HCT116 (cell line): ENCODE data around the gene CD3E. TPM values are rescaled to one million over a fixed set of nuclear protein-coding genes. Genes with fewer than 3 reads are reported as not detected.

Source experiments
- ATAC-seq: fragments of 200-7000 bp; cut with Tn5 transposase; 2 replicates; pipeline ENCODE4 v1.9.1; 2020; ENCODE audit warnings: mild to moderate bottlenecking, moderate library complexity
- BruUV-seq: library from RNA; stranded (reverse); fragments of 400-500 nt; replicated peaks from 2 replicates; lab custom pipeline; 2021; lab: Mats Ljungman, UMichigan
- CTCF ChIA-PET: fragments of 300-600 bp; sonication (Branson Sonifier 250); formaldehyde crosslinking; loops from one replicate; lab custom pipeline; 2021; ENCODE audit warnings: antibody characterized with exemption; lab: Charles Lee
- POLR2A ChIA-PET: fragments of 300-600, 350-600 bp; sonication (Branson Sonifier 250); formaldehyde crosslinking; loops from one replicate; lab custom pipeline; 2021; ENCODE audit warnings: antibody characterized with exemption; lab: Charles Lee
- RAD21 ChIA-PET, 2 experiments: fragments of 300-600 bp; sonication (Branson Sonifier 250); formaldehyde crosslinking; loops; one replicate each; lab custom pipeline; 2023; ENCODE audit warnings: low total read pairs in 2 of 2; ENCODE audit not compliant: uncharacterized antibody in 2 of 2, unreplicated experiment in 2 of 2, low non-redundant PET in 1 of 2; lab: Charles Lee
- DNase-seq: peaks from one replicate; pipeline ENCODE4 v3.0.0-alpha.2; 2010; ENCODE audit warnings: low read depth, low spot score
- H2AFZ ChIP-seq: fragments of 200-600 bp; shearing (Covaris generic), sonication (generic); 2 replicates; pipeline ENCODE4 v1.6.1; 2017; ENCODE audit warnings: low read depth, mixed run types, mixed read lengths, antibody characterized with exemption, low read length; ENCODE audit not compliant: poor library complexity, severe bottlenecking
- H3K27ac ChIP-seq: 2 replicates; pipeline ENCODE4 v1.5.1; 2012; ENCODE audit warnings: low read depth, low read length
- H3K27me3 ChIP-seq: fragments of 200-600 bp; sonication (generic); 2 replicates; pipeline ENCODE4 v1.6.1; 2016; ENCODE audit warnings: mixed run types, low read length, mixed read lengths; ENCODE audit not compliant: insufficient read depth
- H3K36me3 ChIP-seq, 2 experiments: fragments of 200-500 bp in 1 of 2; fragments of 200-600 bp in 1 of 2; sonication (Bioruptor generic) in 1 of 2; sonication (generic) in 1 of 2; 2 replicates each; pipeline versions ENCODE4 v1.5.1 to v1.6.1; 2014 to 2016; ENCODE audit warnings: low read length in 2 of 2, inconsistent platforms in 1 of 2, mixed read lengths in 1 of 2, mixed run types in 1 of 2; ENCODE audit not compliant: insufficient read depth in 2 of 2, control insufficient read depth in 1 of 2
- H3K4me1 ChIP-seq, 2 experiments: fragments of 200-600 bp in 1 of 2; sonication (generic) in 1 of 2; 2 replicates each; pipeline versions ENCODE4 v1.5.1 to v1.6.1; 2012 to 2017; ENCODE audit warnings: low read length in 2 of 2, inconsistent platforms in 1 of 2, mild to moderate bottlenecking in 1 of 2, mixed read lengths in 1 of 2, mixed run types in 1 of 2, moderate library complexity in 1 of 2; ENCODE audit not compliant: insufficient read depth in 2 of 2, control insufficient read depth in 1 of 2
- H3K4me2 ChIP-seq: fragments of 200-600 bp; sonication (generic); 2 replicates; pipeline ENCODE4 v1.6.1; 2017; ENCODE audit warnings: mixed run types, low read length, mixed read lengths
- H3K4me3 ChIP-seq, 2 experiments: fragments of 200-600 bp in 1 of 2; sonication (generic) in 1 of 2; replicated peaks in 1 of 2; 2 replicates each; pipeline ENCODE4 v1.5.1; 2011 to 2016; ENCODE audit warnings: low read length in 2 of 2, control low read depth in 1 of 2, low read depth in 1 of 2, mild to moderate bottlenecking in 1 of 2, mixed read lengths in 1 of 2, mixed run types in 1 of 2
- H3K79me2 ChIP-seq: fragments of 200-600 bp; sonication (generic); 2 replicates; pipeline ENCODE4 v1.6.1; 2017; ENCODE audit warnings: mild to moderate bottlenecking, mixed run types, low read length, moderate library complexity, mixed read lengths; ENCODE audit not compliant: insufficient read depth
- H3K9ac ChIP-seq: fragments of 200-600 bp; sonication (generic); 2 replicates; pipeline ENCODE4 v1.6.1; 2016; ENCODE audit warnings: low read length, mixed read lengths
- H3K9me2 ChIP-seq: fragments of 200-600 bp; sonication (generic), shearing (Covaris generic); 2 replicates; pipeline ENCODE4 v1.6.1; 2017; ENCODE audit warnings: mixed run types, mild to moderate bottlenecking, moderate library complexity; ENCODE audit not compliant: insufficient read depth
- H3K9me3 ChIP-seq, 2 experiments: fragments of 200-500 bp in 1 of 2; fragments of 200-600 bp in 1 of 2; sonication (Bioruptor generic) in 1 of 2; sonication (generic) in 1 of 2; 2 replicates each; pipeline ENCODE4 v1.6.1; 2014 to 2017; ENCODE audit warnings: low read length in 2 of 2, mixed read lengths in 2 of 2, inconsistent platforms in 1 of 2, low read depth in 1 of 2, mild to moderate bottlenecking in 1 of 2, mixed run types in 1 of 2, moderate library complexity in 1 of 2; ENCODE audit not compliant: control insufficient read depth in 1 of 2, insufficient read depth in 1 of 2
- H4K20me1 ChIP-seq: fragments of 200-600 bp; sonication (generic), shearing (Covaris generic); 2 replicates; pipeline ENCODE4 v1.6.1; 2017; ENCODE audit warnings: mixed run types, mild to moderate bottlenecking, moderate library complexity; ENCODE audit not compliant: insufficient read depth
- ATF3 ChIP-seq: IDR thresholded peaks from 2 replicates; pipeline ENCODE4 v1.6.1; 2012
- CBX3 ChIP-seq: IDR thresholded peaks from 2 replicates; pipeline ENCODE4 v1.6.1; 2012; ENCODE audit warnings: low read depth
- CEBPB ChIP-seq: IDR thresholded peaks from 2 replicates; pipeline ENCODE4 v1.6.1; 2012; ENCODE audit warnings: low read depth
- CTCF ChIP-seq, 3 experiments: fragments of 200-600 bp in 1 of 3; sonication (generic) in 1 of 3; IDR thresholded peaks in 2 of 3; conservative IDR thresholded peaks in 1 of 3; 2 replicates each; pipeline ENCODE4 v1.5.1; 2012 to 2017; ENCODE audit warnings: low read depth in 2 of 3, low read length in 2 of 3, antibody characterized with exemption in 1 of 3, borderline replicate concordance in 1 of 3, control low read depth in 1 of 3, mild to moderate bottlenecking in 1 of 3, mixed read lengths in 1 of 3, mixed run types in 1 of 3, moderate library complexity in 1 of 3; ENCODE audit not compliant: insufficient read depth in 1 of 3
- EGR1 ChIP-seq: IDR thresholded peaks from 2 replicates; pipeline ENCODE4 v1.6.1; 2012; ENCODE audit warnings: low read depth
- ELF1 ChIP-seq: IDR thresholded peaks from 2 replicates; pipeline ENCODE4 v1.6.1; 2012; ENCODE audit warnings: low read depth, borderline replicate concordance
- EZH2 ChIP-seq: fragments of 200-600 bp; sonication (generic); IDR thresholded peaks from 2 replicates; pipeline ENCODE4 v1.6.1; 2017; ENCODE audit warnings: antibody characterized with exemption, mixed run types
- EZH2phosphoT487 ChIP-seq: fragments of 200-600 bp; IDR thresholded peaks from 2 replicates; pipeline ENCODE4 v1.6.1; 2018; ENCODE audit warnings: antibody characterized with exemption, borderline replicate concordance
- FOSL1 ChIP-seq: IDR thresholded peaks from 2 replicates; pipeline ENCODE4 v1.6.1; 2012; ENCODE audit warnings: low read depth
- JUND ChIP-seq: IDR thresholded peaks from 2 replicates; pipeline ENCODE4 v1.6.1; 2012
- POLR2A ChIP-seq: IDR thresholded peaks from 2 replicates; pipeline ENCODE4 v1.7.0; 2011; ENCODE audit warnings: borderline replicate concordance; ENCODE audit not compliant: insufficient read depth, insufficient read length; ENCODE audit errors: extremely low read depth
- REST ChIP-seq: IDR thresholded peaks from 2 replicates; pipeline ENCODE4 v1.6.1; 2012; ENCODE audit warnings: low read depth
- SIN3A ChIP-seq: IDR thresholded peaks from 2 replicates; pipeline ENCODE4 v1.6.1; 2012; ENCODE audit warnings: low read depth
- TCF7L2 ChIP-seq: IDR thresholded peaks from 2 replicates; pipeline ENCODE4 v1.7.0; 2011; ENCODE audit warnings: borderline replicate concordance, inconsistent platforms; ENCODE audit not compliant: insufficient read depth, insufficient read length; ENCODE audit errors: extremely low read depth
- YY1 ChIP-seq: IDR thresholded peaks from 2 replicates; pipeline ENCODE4 v1.6.1; 2011; ENCODE audit warnings: low read length, low read depth, moderate library complexity, mild to moderate bottlenecking; ENCODE audit not compliant: insufficient replicate concordance; ENCODE audit errors: extremely low read depth
- ZBTB33 ChIP-seq: IDR thresholded peaks from 2 replicates; pipeline ENCODE4 v1.6.1; 2011; ENCODE audit warnings: mild to moderate bottlenecking, low read length, moderate library complexity; ENCODE audit not compliant: insufficient replicate concordance; ENCODE audit errors: extremely low read depth
- ZFX ChIP-seq: fragments of 450-650 bp; IDR thresholded peaks from 2 replicates; pipeline ENCODE4 v1.6.1; 2017
- intact Hi-C: fragments of 100-400 bp; cut with micrococcal nuclease; formaldehyde crosslinking; loops from 2 replicates; pipeline ENCODE4 v1.10.0; 2022
- total RNA-seq: library from RNA; stranded (reverse); gene quantifications from one replicate; pipeline ENCODE4 v1.2.1, GENCODE V29; 2021; ENCODE audit not compliant: unreplicated experiment

Gene CD3E
- total RNA-seq, 1 experiment from 2014 or later = 0.79 TPM

GRCh38 chr11:118290923-118291322 lies 13.6 kb upstream of the CD3E start (continued):
- TF ChIP-seq TCF7L2 = no peak

- no peak for DNase-seq
- peaks cover 7 to 26% of the 10 kb centered on the region in 2 experiments; a peak in 3 of 4 replicates for H3K4me1 ChIP-seq
- RAD21 ChIA-PET = interaction anchor here (0.8 to 1.4 kb wide), 4 partner anchors 27 to 447 kb away, joined by 3 to 10 read pairs (median 7); partner anchors contain the start of gene MPZL2 (in 1 of the 2)
Observed at GRCh38 chr11:118291477-118292135, 12.9 kb upstream of the CD3E start.

More at GRCh38 chr11:118291477-118292135, 12.9 kb upstream of the CD3E start:
- no peak for ATAC-seq
- Histone ChIP-seq H3K79me2 (no peaks in the 10 kb centered on the region), H2AFZ (peak overlapping the region; percentile 59), H3K9me2 (no peaks in the 10 kb centered on the region), H3K9me3 (no peaks in the 10 kb centered on the region), H3K4me2 (peak overlapping the region; percentile 64), H3K9ac (no peak overlapping the region), H4K20me1 (no peaks in the 10 kb centered on the region), H3K27me3 (no peaks in the 10 kb centered on the region), H3K4me3 (peak overlapping the region in 1 of 2 experiments; percentile 22; a peak in 2 of 4 replicates), H3K36me3 (no peaks in the 10 kb centered on the region), H3K27ac (no peak overlapping the region)
- ChIA-PET CTCF (interaction anchor here (0.9 to 4.8 kb wide), 4 partner anchors 93 to 484 kb away, joined by 3 to 61 read pairs (median 4); no protein-coding TSS in a partner anchor), POLR2A (no interaction called here)
- no peak for TF ChIP-seq ELF1
- TF ChIP-seq CEBPB = no peak
- TF ChIP-seq YY1 = no peak
- no peak for TF ChIP-seq CBX3
- no peak for TF ChIP-seq REST
- TF ChIP-seq ATF3 = no peak
- TF ChIP-seq ZFX = no peak
- no peak for TF ChIP-seq POLR2A
- TF ChIP-seq CTCF (IDR thresholded peaks at IDR 0.05 in 2 of 3, conservative IDR thresholded peaks at IDR 0.05 in 1 of 3; ENCODE audit: borderline replicate concordance in 1 of 3, insufficient read depth in 1 of 3, low read depth in 2 of 3, low read length in 2 of 3) = no peak
- TF ChIP-seq EZH2phosphoT487 = no peak
- no peak for TF ChIP-seq TCF7L2
- TF ChIP-seq EZH2 = no peak
- TF ChIP-seq JUND = no peak
- TF ChIP-seq EGR1 = no peak
- no peak for TF ChIP-seq FOSL1
- TF ChIP-seq SIN3A = no peak
- TF ChIP-seq ZBTB33 = no peak
- intact Hi-C loops = loop anchor here (1.0 kb wide), 2 partner anchors 93 to 146 kb away; no protein-coding TSS in a partner anchor
- BruUV-seq = no TSS peak
